Testis (tissue), 5 donors: ENCODE measurements around the gene POLR2E. TPM values are rescaled to one million over a fixed set of nuclear protein-coding genes. Genes with fewer than 3 reads are reported as not detected.
A peak's percentile ranks its signal among the peaks of the same experiment; 100 is the strongest.

ENCODE experiments used
- DNase-seq: peaks from one replicate; pipeline ENCODE4 v3.0.0-alpha.2; 2019
- H3K27ac ChIP-seq, 2 donors: fragments of 200-600 bp; sonication (generic); one replicate each; pipeline ENCODE4 v1.5.1; 2019
- H3K27me3 ChIP-seq: fragments of 200-600 bp; sonication (generic); one replicate; pipeline ENCODE4 v1.5.1; 2019
- H3K36me3 ChIP-seq: fragments of 200-600 bp; sonication (generic); one replicate; pipeline ENCODE4 v1.5.1; 2017; ENCODE audit warnings: low read depth; ENCODE audit errors: missing control alignments
- H3K4me1 ChIP-seq: fragments of 200-600 bp; sonication (generic); one replicate; pipeline ENCODE4 v1.5.1; 2019
- H3K4me3 ChIP-seq, 2 donors: fragments of 200-600 bp; sonication (generic); one replicate each; pipeline ENCODE4 v1.5.1; 2017 to 2019
- H3K9me3 ChIP-seq: fragments of 200-600 bp; sonication (generic); one replicate; pipeline ENCODE4 v1.5.1; 2017
- POLR2A ChIP-seq: fragments of 450-650 bp; IDR thresholded peaks from one replicate; pipeline ENCODE4 v1.6.1; 2017; ENCODE audit warnings: antibody characterized with exemption, mild to moderate bottlenecking, moderate library complexity
- WGBS, 2 donors: methylation state at CpG; one replicate each; pipeline ENCODE4 v1.1.5; 2018; 5-methylcytosine and 5-hydroxymethylcytosine counted together
- intact Hi-C: fragments of 100-400 bp; cut with DNase I; formaldehyde crosslinking; loops from one replicate; pipeline ENCODE4 v1.15.1; 2023; ENCODE audit warnings: low total_unique reads
- long read RNA-seq, 2 donors: transcript quantifications; one replicate each; lab custom pipeline, GENCODE V29; 2026
- polyA plus RNA-seq: library from polyadenylated mRNA; stranded (reverse); fragments of 350-450 nt; fragmentation: Illumina TruSeq; extraction: RNeasy Lipid Tissue Mini Kit (QIAGEN cat#74804); gene quantifications from one replicate; pipeline ENCODE4 v1.2.3, GENCODE V29; 2014; ENCODE audit warnings: low read depth, low replicate concordance; ENCODE audit not compliant: insufficient read depth
- total RNA-seq, 2 donors: library from RNA; depleted of rRNA; stranded (reverse); fragments of >200 nt; gene quantifications; one replicate each; pipeline ENCODE4 v1.2.3, GENCODE V29; 2016
- TF ChIP-seq, protein P1 (sequence below), 3 experiments: fragments of 450-650 bp in 2 of 3; fragments of 200-600 bp in 1 of 3; sonication (generic) in 1 of 3; IDR thresholded peaks; one replicate each; pipeline ENCODE4 v1.5.1; 2016 to 2019; ENCODE audit warnings: antibody characterized with exemption in 3 of 3, mild to moderate bottlenecking in 2 of 3, moderate library complexity in 1 of 3

The POLR2E gene
- total RNA-seq, result 100 to 1,000 TPM in 1 of 2 donors, 10 to 100 TPM in 1; 96.5 to 143 TPM
- 246 TPM for polyA plus RNA-seq
- long read RNA-seq, donor 1, transcript POLR2E-213 (8 exons, 2,831 nt), result major isoform, 65 of 72 reads
- long read RNA-seq, donor 1, partial matches to known transcripts, result 0 of 72 reads
- long read RNA-seq, donor 1, other reads (novel, unspliced or antisense), result 0 of 72 reads
- long read RNA-seq, donor 2, transcript POLR2E-213 (8 exons, 2,831 nt), result major isoform, 39 of 46 reads
- long read RNA-seq, donor 2, partial matches to known transcripts, result 0 of 46 reads
- long read RNA-seq, donor 2, other reads (novel, unspliced or antisense), result 0 of 46 reads

DNA sequence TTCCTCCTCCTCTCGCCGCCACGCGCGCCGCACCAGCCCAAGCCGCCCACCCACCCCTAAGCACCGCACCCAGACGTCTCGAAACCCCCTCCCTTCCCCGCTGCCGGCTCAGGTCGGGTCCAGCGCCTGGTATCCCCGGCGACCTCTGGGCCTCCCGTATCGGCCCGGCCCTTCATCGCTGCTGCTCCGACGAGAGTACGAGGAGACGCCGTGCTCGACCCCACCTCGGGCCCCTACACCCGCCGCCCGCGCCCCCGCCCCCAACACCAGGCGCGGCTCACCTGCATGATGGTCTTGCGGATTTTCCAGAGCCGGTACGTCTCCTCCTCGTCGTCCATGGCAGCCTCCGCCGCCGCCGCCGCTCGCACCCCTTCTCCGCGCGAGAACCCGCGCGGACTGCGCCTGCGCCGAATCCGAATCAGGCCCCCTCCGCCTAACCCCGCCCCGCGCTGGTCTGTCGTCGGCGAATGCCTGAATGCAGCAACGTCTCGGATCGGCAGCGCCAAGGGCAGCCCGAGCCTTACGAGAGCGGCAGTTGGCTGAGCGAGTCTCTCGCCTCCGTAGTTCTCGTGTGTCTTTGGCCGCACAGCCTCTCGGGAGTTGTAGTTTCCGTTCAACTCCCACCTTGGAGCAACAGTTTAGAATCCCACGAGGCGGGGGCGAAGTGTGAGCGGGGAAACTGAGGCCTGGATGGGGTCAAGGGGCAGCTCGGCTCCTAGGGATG, at the start of gene POLR2E:
Gene POLR2E, minus strand, starts transcription at position 398 of the 724 bp plus-strand sequence. Its CDS starts 60 bp downstream, at position 338.
- intact Hi-C loops, result no loop called here
- Histone ChIP-seq H3K9me3 (no peaks in the 10 kb centered on the region), H3K27me3 (no peaks in the 10 kb centered on the region), H3K4me1 (peaks cover 23% of the 10 kb centered on the region), H3K4me3 (peak within 1 kb of the TSS; percentile 87 to 92), H3K27ac (peak within 1 kb of the TSS; percentile 63 to 78), H3K36me3 (no peaks in the 10 kb centered on the region)
- 0% methylated on average over 5 to 76 of the region's 81 CpGs for WGBS, 2 donors
- TF ChIP-seq, protein P1, sequence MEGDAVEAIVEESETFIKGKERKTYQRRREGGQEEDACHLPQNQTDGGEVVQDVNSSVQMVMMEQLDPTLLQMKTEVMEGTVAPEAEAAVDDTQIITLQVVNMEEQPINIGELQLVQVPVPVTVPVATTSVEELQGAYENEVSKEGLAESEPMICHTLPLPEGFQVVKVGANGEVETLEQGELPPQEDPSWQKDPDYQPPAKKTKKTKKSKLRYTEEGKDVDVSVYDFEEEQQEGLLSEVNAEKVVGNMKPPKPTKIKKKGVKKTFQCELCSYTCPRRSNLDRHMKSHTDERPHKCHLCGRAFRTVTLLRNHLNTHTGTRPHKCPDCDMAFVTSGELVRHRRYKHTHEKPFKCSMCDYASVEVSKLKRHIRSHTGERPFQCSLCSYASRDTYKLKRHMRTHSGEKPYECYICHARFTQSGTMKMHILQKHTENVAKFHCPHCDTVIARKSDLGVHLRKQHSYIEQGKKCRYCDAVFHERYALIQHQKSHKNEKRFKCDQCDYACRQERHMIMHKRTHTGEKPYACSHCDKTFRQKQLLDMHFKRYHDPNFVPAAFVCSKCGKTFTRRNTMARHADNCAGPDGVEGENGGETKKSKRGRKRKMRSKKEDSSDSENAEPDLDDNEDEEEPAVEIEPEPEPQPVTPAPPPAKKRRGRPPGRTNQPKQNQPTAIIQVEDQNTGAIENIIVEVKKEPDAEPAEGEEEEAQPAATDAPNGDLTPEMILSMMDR (IDR thresholded peaks at IDR 0.05), result no peak
- no peak for TF ChIP-seq POLR2A
- peak; percentile 99 for DNase-seq

DNA sequence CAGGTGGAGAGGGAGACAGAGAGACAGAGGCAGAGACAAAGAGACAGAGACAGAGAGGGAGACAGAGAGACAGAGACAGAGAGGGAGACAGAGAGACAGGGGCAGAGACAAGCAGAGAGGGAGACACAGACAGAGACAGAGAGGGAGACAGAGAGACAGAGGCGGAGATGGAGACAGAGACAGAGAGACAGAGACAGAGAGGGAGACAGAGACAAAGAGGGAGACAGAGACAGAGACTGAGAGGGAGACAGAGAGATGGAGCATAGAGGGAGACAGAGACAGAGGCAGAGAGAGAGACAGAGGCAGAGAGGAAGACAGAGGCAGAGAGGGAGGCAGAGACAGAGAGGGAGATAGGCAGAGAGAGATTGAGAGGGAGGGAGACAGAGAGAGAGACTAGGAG, 49.6 kb upstream of the POLR2E start:
- Histone ChIP-seq H3K27me3 (no peaks in the 10 kb centered on the region), H3K4me3 (no peak overlapping the region), H3K9me3 (no peaks in the 10 kb centered on the region), H3K27ac (no peak overlapping the region), H3K36me3 (no peaks in the 10 kb centered on the region), H3K4me1 (no peaks in the 10 kb centered on the region)
- no peak for DNase-seq
- intact Hi-C loops, result no loop called here
- TF ChIP-seq POLR2A, result no peak
- TF ChIP-seq, protein P1 (IDR thresholded peaks at IDR 0.05), result no peak
- 93 to 96% methylated on average over 1 of the region's 1 CpG for WGBS, 2 donors

DNA sequence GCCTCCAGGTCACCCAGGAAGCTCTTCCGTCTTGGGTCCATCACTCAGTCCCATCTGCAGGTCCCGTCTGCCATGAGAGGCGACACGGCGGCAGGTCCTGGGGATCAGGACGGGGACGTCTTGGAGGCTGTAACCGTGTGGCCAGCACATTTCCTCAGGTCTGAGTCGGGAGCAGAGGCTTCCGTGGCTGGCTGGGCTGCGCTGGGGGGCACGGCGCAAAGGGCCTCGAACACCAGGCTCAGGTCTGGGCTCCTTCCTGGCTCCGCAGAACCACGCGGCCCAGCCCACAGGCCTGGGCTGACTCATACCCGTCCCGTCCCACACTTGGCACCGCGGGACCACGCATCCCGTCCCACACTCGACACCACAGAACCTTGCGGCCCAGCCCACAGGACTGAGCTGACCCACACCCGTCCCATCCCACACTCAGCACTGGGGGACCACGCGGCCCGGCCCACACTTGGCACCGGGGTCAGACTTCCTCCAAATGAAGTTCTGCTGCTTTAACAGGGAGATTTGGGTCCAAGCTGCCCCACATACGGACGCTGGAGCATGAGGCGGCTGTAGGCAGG, 48.7 kb upstream of the POLR2E start:
- H3K4me3 ChIP-seq, result no peak overlapping the region
- TF ChIP-seq, protein P1 (IDR thresholded peaks at IDR 0.05), result no peak
- no peak for TF ChIP-seq POLR2A
- WGBS, 2 donors, result 96 to 97% methylated on average over 17 to 28 of the region's 33 CpGs
- H3K27me3 ChIP-seq, result no peaks in the 10 kb centered on the region
- H3K4me1 ChIP-seq, result no peaks in the 10 kb centered on the region
- intact Hi-C loops, result no loop called here
- no peaks in the 10 kb centered on the region for H3K9me3 ChIP-seq
- DNase-seq, result no peak
- no peak overlapping the region for H3K27ac ChIP-seq
- no peaks in the 10 kb centered on the region for H3K36me3 ChIP-seq

DNA sequence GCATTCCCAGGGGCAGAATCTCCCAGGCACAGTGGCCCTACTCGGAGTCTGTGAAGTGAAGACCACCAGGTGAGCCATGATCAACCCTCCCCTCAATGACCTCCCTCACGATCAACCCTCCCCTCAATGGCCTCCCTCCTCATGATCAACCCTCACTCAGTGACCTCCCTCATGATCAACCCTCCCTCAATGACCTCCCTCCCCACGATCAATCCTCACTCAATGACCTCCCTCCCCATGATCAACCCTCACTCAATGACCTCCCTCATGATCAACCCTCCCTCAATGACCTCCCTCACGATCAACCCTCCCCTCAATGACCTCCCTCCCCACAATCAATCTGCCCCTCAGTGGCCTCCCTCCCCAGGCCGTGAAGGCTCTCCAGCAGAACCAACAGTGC, 46.8 kb upstream of the POLR2E start:
- Histone ChIP-seq H3K4me3 (no peak overlapping the region), H3K4me1 (no peaks in the 10 kb centered on the region), H3K36me3 (no peaks in the 10 kb centered on the region), H3K27me3 (no peaks in the 10 kb centered on the region), H3K9me3 (no peaks in the 10 kb centered on the region), H3K27ac (no peak overlapping the region)
- no peak for DNase-seq
- no peak for TF ChIP-seq POLR2A
- TF ChIP-seq, protein P1 (IDR thresholded peaks at IDR 0.05), result no peak
- intact Hi-C loops, result no loop called here
- WGBS, 2 donors, result 76 to 86% methylated on average over 5 of the region's 5 CpGs
